Sigmoid colon (tissue), 7 donors: Measurements from ENCODE around the gene SSBP3. TPM values are rescaled to one million over a fixed set of nuclear protein-coding genes. Genes with fewer than 3 reads are reported as not detected.
A peak's percentile ranks its signal among the peaks of the same experiment; 100 is the strongest.

Experiments used
- DNase-seq: peaks from one replicate; pipeline ENCODE4 v3.0.0-alpha.2; 2019
- H3K27ac ChIP-seq, 4 donors: fragments of 200-600 bp; sonication (generic); one replicate each; pipeline ENCODE4 v1.5.1; 2016 to 2019; ENCODE audit warnings: mild to moderate bottlenecking in 1 of 4
- H3K27me3 ChIP-seq, 3 donors: fragments of 200-600 bp; sonication (generic); one replicate each; pipeline ENCODE4 v1.5.1; 2019; ENCODE audit warnings: mild to moderate bottlenecking in 1 of 3
- H3K36me3 ChIP-seq, 4 donors: fragments of 200-600 bp; sonication (generic); one replicate each; pipeline ENCODE4 v1.5.1; 2016 to 2019
- H3K4me1 ChIP-seq, 4 donors: fragments of 200-600 bp; sonication (generic); one replicate each; pipeline ENCODE4 v1.5.1; 2017 to 2019
- H3K4me3 ChIP-seq, 4 donors: fragments of 200-600 bp; sonication (generic); one replicate each; pipeline ENCODE4 v1.5.1; 2017 to 2019; ENCODE audit warnings: mild to moderate bottlenecking in 2 of 4, moderate library complexity in 1 of 4
- H3K9me3 ChIP-seq, 4 donors: fragments of 200-600 bp in 3 of 4; sonication (generic) in 3 of 4; one replicate each; pipeline versions ENCODE4 v1.5.1 to v1.6.1; 2013 to 2019
- CTCF ChIP-seq, 4 experiments: fragments of 450-650 bp in 3 of 4; fragments of 200-600 bp in 1 of 4; IDR thresholded peaks; one replicate each; pipeline ENCODE4 v1.5.1; 2016 to 2019; ENCODE audit warnings: antibody characterized with exemption in 4 of 4, mild to moderate bottlenecking in 3 of 4, moderate library complexity in 2 of 4
- EP300 ChIP-seq, 4 donors: sonication (generic); formaldehyde crosslinking; IDR thresholded peaks; one replicate each; pipeline ENCODE4 v1.6.1; 2017; ENCODE audit warnings: antibody characterized with exemption in 4 of 4
- POLR2A ChIP-seq, 2 donors: fragments of 450-650 bp; IDR thresholded peaks; one replicate each; pipeline ENCODE4 v1.6.1; 2016; ENCODE audit warnings: antibody characterized with exemption in 2 of 2, mild to moderate bottlenecking in 2 of 2, moderate library complexity in 2 of 2
- POLR2AphosphoS5 ChIP-seq, 4 donors: sonication (generic); formaldehyde crosslinking; IDR thresholded peaks; one replicate each; pipeline ENCODE4 v1.6.1; 2017; ENCODE audit warnings: antibody characterized with exemption in 4 of 4
- WGBS, 2 donors: extraction: QIAGEN DNeasy Blood & Tissue Kit; methylation state at CpG; one replicate each; pipeline ENCODE4 v1.1.7; 2013; 5-methylcytosine and 5-hydroxymethylcytosine counted together
- intact Hi-C: fragments of 100-400 bp; cut with DNase I; formaldehyde crosslinking; loops from one replicate; pipeline ENCODE4 v1.15.1; 2023
- polyA plus RNA-seq, 3 donors: library from polyadenylated mRNA; stranded (reverse); fragments of 200-250 nt; gene quantifications; one replicate each; pipeline ENCODE4 v1.2.3, GENCODE V29; 2013
- total RNA-seq, 4 donors: library from RNA; depleted of rRNA; stranded (reverse); fragments of >200 nt; gene quantifications; one replicate each; pipeline ENCODE4 v1.1.0, GENCODE V29; 2016
- donor health status: healthy with polysubstance abuse.
- donor health status: Bipolar disorder and iron deficiency.
- donor health status: healthy.

The SSBP3 gene
- total and polyA plus RNA-seq, 7 donors: 27.4 to 62.5 (median 38.5) TPM

- Histone ChIP-seq H3K27me3 (no peaks in the 10 kb centered on the region), H3K4me1 (peaks cover 0 to 84% (median 79%) of the 10 kb centered on the region in 4 donors), H3K4me3 (no peak overlapping the region), H3K27ac (peak overlapping the region; percentile 74 to 83 (median 80)), H3K36me3 (no peaks in the 10 kb centered on the region), H3K9me3 (no peaks in the 10 kb centered on the region)
- no peak for DNase-seq
- intact Hi-C loops: loop anchor here (5.0 kb wide), 3 partner anchors 48 to 77 kb away; no protein-coding TSS in a partner anchor
- no peak for TF ChIP-seq EP300 (IDR thresholded peaks at IDR 0.05)
- WGBS, 2 donors: 87 to 88% methylated on average over 2 of the region's 2 CpGs
Measured at GRCh38 chr1:54325284-54325683, 80.9 kb downstream of the SSBP3 start.

DNA sequence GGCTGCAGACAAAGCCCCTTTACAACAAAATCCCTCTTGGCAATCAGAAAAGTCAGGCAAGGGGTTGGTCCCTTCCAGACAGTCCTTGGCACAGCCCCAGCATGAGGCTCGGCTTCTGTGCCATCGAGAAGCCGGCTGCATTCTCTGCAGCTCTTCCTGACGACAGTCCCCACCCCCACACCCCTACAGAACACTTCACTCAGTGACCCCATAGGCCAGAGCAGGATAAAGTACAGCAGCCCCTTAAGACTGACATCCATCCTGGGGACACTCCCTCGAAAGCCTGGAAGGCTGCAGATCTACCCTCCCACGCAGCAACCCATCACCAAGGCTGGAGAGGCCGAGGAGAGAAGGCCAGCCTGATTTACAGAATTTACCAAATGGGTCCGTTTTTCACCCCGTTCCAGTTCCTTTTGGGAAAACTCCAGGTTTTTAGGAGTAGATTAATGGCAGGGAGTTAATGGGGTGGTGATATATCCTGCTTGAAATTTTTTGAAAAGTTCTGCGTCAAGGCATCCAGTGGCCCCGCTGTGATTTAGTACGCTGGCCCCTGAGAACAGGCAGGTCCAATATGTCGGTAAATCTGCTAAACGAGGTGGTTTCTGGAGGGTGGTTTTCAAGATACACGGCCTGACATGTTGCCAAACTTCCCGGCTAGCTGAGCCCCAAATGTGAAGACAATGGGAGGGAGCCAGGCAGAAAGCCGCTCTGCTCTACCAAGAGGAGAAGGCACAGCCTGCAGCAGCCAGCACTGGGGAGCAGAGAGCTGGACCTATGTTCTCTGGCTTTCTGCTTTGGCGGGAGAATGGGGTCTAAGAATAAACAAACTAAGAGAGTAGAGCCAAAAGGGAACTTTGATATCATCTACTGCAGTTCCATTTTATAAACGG is 81.7 kb downstream of the SSBP3 start:
- WGBS, 2 donors: 76 to 78% methylated on average over 19 of the region's 19 CpGs
- intact Hi-C loops: loop anchor here (5.0 kb wide), 3 partner anchors 47 to 78 kb away; no protein-coding TSS in a partner anchor
- peak overlapping the region; percentile 74 to 83 (median 80) for H3K27ac ChIP-seq

GRCh38 chr1:54323921-54324250 is 82.3 kb downstream of the SSBP3 start:
- Histone ChIP-seq H3K9me3 (no peaks in the 10 kb centered on the region), H3K4me3 (no peak overlapping the region), H3K27me3 (no peaks in the 10 kb centered on the region), H3K27ac (peak overlapping the region; percentile 74 to 83 (median 80)), H3K36me3 (no peaks in the 10 kb centered on the region), H3K4me1 (peaks cover 0 to 70% (median 65%) of the 10 kb centered on the region in 4 donors)
- 84% methylated on average over 6 of the region's 6 CpGs for WGBS, 2 donors
- TF ChIP-seq CTCF (IDR thresholded peaks at IDR 0.05): no peak
- DNase-seq: no peak
- intact Hi-C loops: no loop called here

More for the DNA sequence above, 81.7 kb downstream of the SSBP3 start:
- H3K4me1 ChIP-seq: peaks cover 0 to 76% (median 71%) of the 10 kb centered on the region in 4 donors
- no peak overlapping the region for H3K4me3 ChIP-seq
- H3K36me3 ChIP-seq: no peaks in the 10 kb centered on the region
- no peaks in the 10 kb centered on the region for H3K27me3 ChIP-seq
- DNase-seq: peak; percentile 87
- TF ChIP-seq CTCF (IDR thresholded peaks at IDR 0.05) (no peak), POLR2A (IDR thresholded peaks at IDR 0.05) (no peak), POLR2AphosphoS5 (IDR thresholded peaks at IDR 0.05) (peak in 1 of 4 donors; percentile 28), EP300 (IDR thresholded peaks at IDR 0.05) (no peak)
- H3K9me3 ChIP-seq: no peaks in the 10 kb centered on the region

DNA sequence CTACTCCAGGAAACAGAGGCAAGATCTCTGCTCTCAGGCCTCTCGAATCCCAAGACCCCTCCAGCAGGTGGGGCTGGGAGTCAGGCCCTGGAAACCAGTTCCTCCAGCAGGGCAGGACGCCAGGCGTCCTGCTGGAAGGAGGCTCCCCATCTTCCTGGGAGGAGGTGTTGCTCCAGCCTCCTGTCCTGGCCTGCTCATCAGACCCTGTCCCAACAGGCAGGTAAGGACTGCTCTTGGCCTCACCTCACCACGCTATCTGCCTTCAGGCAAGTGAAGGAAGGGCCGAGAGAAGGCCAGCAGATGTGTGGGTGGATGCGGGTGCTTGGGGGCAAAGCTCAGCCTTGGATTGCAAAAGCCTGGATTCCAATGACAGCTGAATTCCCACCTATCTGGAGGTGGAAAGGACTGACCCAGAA is 82.9 kb downstream of the SSBP3 start:
- no peaks in the 10 kb centered on the region for H3K9me3 ChIP-seq
- H3K4me3 ChIP-seq: no peak overlapping the region
- TF ChIP-seq CTCF (IDR thresholded peaks at IDR 0.05) (peak in 1 of 4 experiments; percentile 21), POLR2AphosphoS5 (IDR thresholded peaks at IDR 0.05) (no peak)
- intact Hi-C loops: no loop called here
- WGBS, 2 donors: 18 to 69% methylated on average over 6 of the region's 6 CpGs
- peaks cover 0 to 64% (median 60%) of the 10 kb centered on the region in 4 donors for H3K4me1 ChIP-seq
- no peaks in the 10 kb centered on the region for H3K27me3 ChIP-seq
- DNase-seq: no peak
- H3K27ac ChIP-seq: peak overlapping the region; percentile 74 to 83 (median 80)
- no peaks in the 10 kb centered on the region for H3K36me3 ChIP-seq

DNA sequence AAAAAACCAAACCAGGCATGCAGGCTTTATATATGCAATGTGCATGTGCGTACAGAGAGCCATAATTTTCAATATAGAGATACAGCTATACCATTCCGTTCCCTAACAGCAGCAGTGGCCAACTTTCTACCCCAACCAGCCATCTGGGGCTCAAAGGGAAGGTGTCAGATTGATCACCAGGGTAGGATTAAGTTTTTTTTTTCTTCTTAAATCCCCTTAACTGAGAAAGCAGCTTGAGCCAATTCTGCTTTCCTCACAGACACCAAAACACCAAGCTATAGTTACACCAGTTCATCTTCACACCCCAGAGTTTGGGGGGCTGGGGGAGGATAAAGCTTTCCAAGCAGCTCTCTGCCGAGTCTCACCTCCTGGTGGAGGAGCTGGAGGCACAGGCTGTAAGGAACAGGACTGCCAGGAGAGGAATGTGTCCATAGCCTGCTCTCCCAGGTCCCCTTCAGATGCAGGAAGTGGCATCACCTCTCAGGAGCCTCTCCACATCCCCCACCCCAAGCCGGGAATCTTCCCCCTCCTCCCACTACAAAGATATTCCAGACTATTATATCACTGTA is 87.9 kb downstream of the SSBP3 start:
- no peaks in the 10 kb centered on the region for H3K27me3 ChIP-seq
- DNase-seq: no peak
- H3K4me3 ChIP-seq: no peak overlapping the region
- intact Hi-C loops: no loop called here
- H3K36me3 ChIP-seq: no peaks in the 10 kb centered on the region
- H3K4me1 ChIP-seq: peaks cover 0 to 33% (median 28%) of the 10 kb centered on the region in 4 donors
- H3K9me3 ChIP-seq: no peaks in the 10 kb centered on the region
- TF ChIP-seq EP300 (IDR thresholded peaks at IDR 0.05): no peak
- TF ChIP-seq CTCF (IDR thresholded peaks at IDR 0.05): no peak
- TF ChIP-seq POLR2AphosphoS5 (IDR thresholded peaks at IDR 0.05): no peak
- TF ChIP-seq POLR2A (IDR thresholded peaks at IDR 0.05): no peak
- 89 to 92% methylated on average over 4 of the region's 4 CpGs for WGBS, 2 donors
- H3K27ac ChIP-seq: no peak overlapping the region
